GM12864 (cell line): ENCODE data around the gene GPATCH8.

ENCODE experiments used
- DNase-seq: peaks from one replicate; pipeline ENCODE4 v3.0.0-alpha.2; 2011; ENCODE audit warnings: low read depth
- H3K4me3 ChIP-seq: 2 replicates; pipeline ENCODE4 v1.5.1; 2011; ENCODE audit warnings: mild to moderate bottlenecking, low read depth, low read length, control low read depth
- CTCF ChIP-seq: IDR thresholded peaks from 2 replicates; pipeline ENCODE4 v1.5.1; 2011; ENCODE audit warnings: low read depth, mild to moderate bottlenecking, moderate library complexity, low read length, control low read depth, inconsistent platforms; ENCODE audit errors: missing control alignments

GPATCH8 gene

GRCh38 chr17:44381810-44382305 is 121.3 kb downstream of the GPATCH8 start:
- no peak for TF ChIP-seq CTCF
- DNase-seq, result no peak

DNA sequence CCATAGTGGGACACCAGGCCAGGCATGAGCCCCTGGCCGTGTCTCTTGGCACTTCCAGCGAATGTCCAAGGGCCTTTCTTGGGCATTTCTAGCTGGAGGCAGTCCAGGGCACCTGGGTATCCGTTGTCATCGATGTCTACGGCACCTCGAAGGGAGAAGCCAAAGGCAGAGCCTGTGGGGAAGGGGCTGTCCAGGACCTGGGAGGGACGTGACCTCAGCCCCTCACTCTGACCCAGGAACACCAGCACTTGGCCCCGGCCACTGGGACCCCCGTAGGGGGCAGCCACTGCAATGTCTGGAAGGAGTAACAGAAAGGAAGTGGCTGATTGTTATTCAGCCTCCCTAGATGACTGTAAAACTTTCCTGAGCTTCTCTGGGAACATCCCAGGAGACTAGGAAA is 122.4 kb downstream of the GPATCH8 start:
- no peak overlapping the region for H3K4me3 ChIP-seq
- DNase-seq, result no peak

More at GRCh38 chr17:44381810-44382305, 121.3 kb downstream of the GPATCH8 start:
- H3K4me3 ChIP-seq, result no peak overlapping the region

GRCh38 chr17:44379887-44380286 is 123.3 kb downstream of the GPATCH8 start:
- no peak overlapping the region for H3K4me3 ChIP-seq
- no peak for DNase-seq
- no peak for TF ChIP-seq CTCF

More for the DNA sequence above, 122.4 kb downstream of the GPATCH8 start:
- no peak for TF ChIP-seq CTCF

- no peak overlapping the region for H3K4me3 ChIP-seq
- TF ChIP-seq CTCF, result no peak
- no peak for DNase-seq
These were observed 125.0 kb downstream of the GPATCH8 start for GRCh38 chr17:44378171-44378705.

DNA sequence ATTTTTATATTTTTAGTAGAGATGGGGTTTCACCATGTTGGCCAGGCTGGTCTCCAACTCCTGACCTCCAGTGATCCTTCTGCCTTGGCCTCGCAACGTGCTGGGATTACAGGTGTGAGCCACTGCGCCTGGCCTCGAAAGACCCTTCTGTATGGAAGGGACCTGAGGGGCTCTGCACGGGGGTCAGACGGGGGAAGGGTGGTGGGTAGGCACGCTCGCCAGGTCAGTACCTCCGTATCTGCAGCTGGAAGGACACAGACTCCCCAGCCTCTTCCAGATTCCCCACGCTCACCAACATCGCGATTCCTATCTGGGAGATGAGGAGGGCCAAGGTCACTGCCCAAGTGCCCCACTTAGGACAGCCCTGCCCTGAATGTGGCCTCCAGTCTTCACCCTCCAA is 126.4 kb downstream of the GPATCH8 start:
- no peak for DNase-seq
- no peak for TF ChIP-seq CTCF
- H3K4me3 ChIP-seq, result no peak overlapping the region

- no peak overlapping the region for H3K4me3 ChIP-seq
- TF ChIP-seq CTCF, result peak; percentile 75
- no peak for DNase-seq
These were observed 127.1 kb downstream of the GPATCH8 start for GRCh38 chr17:44376124-44376523.
